Embryonic facial prominence (tissue), 1 donor: ENCODE data around the gene IAH1.
"Not testable (repeated sequence)": the region's sequence is repeated elsewhere in the genome, so short reads cannot be mapped to it uniquely, and the experiment has no call there.

ENCODE experiments used
- DNase-seq: peaks from one replicate; pipeline ENCODE4 v3.0.0-alpha.2; 2016; ENCODE audit errors: extremely low spot score

IAH1 gene

GRCh38 chr2:9473308-9473984, 905 bp upstream of the IAH1 start:
- DNase-seq: no peak

GRCh38 chr2:9473985-9474360, 378 bp upstream of the IAH1 start:
- DNase-seq: no peak

- DNase-seq: no peak
These were observed 3.6 kb downstream of the IAH1 start for GRCh38 chr2:9477914-9478313.

GRCh38 chr2:9478526-9478925, 4.2 kb downstream of the IAH1 start:
- no peak for DNase-seq

GRCh38 chr2:9480157-9480556, 5.8 kb downstream of the IAH1 start:
- no peak for DNase-seq

GRCh38 chr2:9483107-9483506, 8.8 kb downstream of the IAH1 start:
- DNase-seq: no peak

GRCh38 chr2:9484533-9484932, 10.2 kb downstream of the IAH1 start:
- no peak for DNase-seq

GRCh38 chr2:9488583-9489547, 14.5 kb downstream of the IAH1 start:
- DNase-seq: no peak

- no peak for DNase-seq
These were observed 16.4 kb downstream of the IAH1 start for GRCh38 chr2:9490789-9491188.

- DNase-seq: no peak
These were observed 18.6 kb downstream of the IAH1 start for GRCh38 chr2:9492927-9493326.

GRCh38 chr2:9493478-9493877, 19.1 kb downstream of the IAH1 start:
- no peak for DNase-seq

GRCh38 chr2:9494081-9494480, 19.7 kb downstream of the IAH1 start:
- DNase-seq: no peak

- DNase-seq: no peak
These were observed 22.7 kb downstream of the IAH1 start for GRCh38 chr2:9497017-9497416.

- no peak for DNase-seq
These were observed 23.9 kb downstream of the IAH1 start for GRCh38 chr2:9498210-9498609.

- DNase-seq: no peak
These were observed 34.6 kb downstream of the IAH1 start for GRCh38 chr2:9508931-9509330.

- DNase-seq: not testable (repeated sequence)
These were observed 39.6 kb downstream of the IAH1 start for GRCh38 chr2:9513946-9514345.

- DNase-seq: no peak
These were observed 42.9 kb downstream of the IAH1 start for GRCh38 chr2:9517118-9517782.

- DNase-seq: no peak
These were observed 43.8 kb downstream of the IAH1 start for GRCh38 chr2:9518163-9518562.

- DNase-seq: no peak
These were observed 44.4 kb downstream of the IAH1 start for GRCh38 chr2:9518780-9519179.

- DNase-seq: no peak
These were observed 44.9 kb downstream of the IAH1 start for GRCh38 chr2:9519250-9519649.

GRCh38 chr2:9524291-9524690, 49.9 kb downstream of the IAH1 start:
- no peak for DNase-seq

- no peak for DNase-seq
These were observed 50.9 kb downstream of the IAH1 start for GRCh38 chr2:9525266-9525665.
